GM18526 (cell line): ENCODE results near the gene SEC61G.

ENCODE experiments used
- POLR2A ChIP-seq: IDR thresholded peaks from 3 replicates; pipeline ENCODE4 v1.6.1; 2011; ENCODE audit not compliant: insufficient read length; ENCODE audit errors: extremely low read depth

SEC61G gene

DNA sequence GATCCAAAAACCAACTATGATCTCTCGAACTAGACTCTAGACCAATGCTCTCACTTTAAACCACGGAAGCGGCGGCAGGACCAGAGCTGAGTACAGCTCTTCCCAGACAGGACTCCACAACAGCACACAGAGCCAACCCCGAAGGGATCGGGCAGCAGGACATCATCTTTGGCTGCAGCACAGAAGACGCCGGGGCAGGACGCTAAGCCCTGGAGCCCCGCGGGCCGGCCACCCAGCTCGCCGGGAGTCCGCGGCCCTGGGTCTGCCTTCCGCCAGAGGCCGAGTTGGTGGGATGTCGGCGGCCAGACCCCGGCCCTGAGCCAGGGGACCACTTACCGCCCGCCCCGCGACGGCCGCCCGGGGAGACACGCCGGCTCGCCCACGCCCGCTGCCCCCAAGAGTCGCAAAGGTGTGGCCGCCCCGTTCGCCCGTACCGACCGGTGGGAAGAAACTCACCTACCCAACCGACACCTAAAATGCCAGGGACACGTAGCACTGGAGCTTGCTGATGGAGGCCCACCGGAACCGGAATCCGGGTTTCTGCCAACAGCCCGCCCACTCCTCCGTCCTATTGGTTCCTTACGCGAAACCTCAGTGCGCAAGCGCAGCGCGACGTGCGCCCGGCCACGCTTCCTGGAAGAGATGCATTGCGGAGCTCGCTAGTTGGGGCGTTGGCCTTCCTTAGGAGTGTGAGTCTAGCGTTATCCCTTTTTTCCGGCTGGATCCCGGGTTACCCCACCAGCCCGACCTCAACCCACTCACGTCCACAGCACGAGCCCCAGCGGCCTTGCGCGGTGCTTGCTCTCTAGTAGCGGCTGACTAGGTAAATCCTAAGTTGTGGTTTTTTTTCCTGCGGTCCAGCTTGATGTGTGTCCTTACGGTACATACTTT is at the start of gene SEC61G:
SEC61G (minus strand) TSS at position 510 of the 891 bp plus-strand sequence. CDS start 1,623 bp downstream, outside the sequence.
- TF ChIP-seq POLR2A = peak; percentile 92

DNA sequence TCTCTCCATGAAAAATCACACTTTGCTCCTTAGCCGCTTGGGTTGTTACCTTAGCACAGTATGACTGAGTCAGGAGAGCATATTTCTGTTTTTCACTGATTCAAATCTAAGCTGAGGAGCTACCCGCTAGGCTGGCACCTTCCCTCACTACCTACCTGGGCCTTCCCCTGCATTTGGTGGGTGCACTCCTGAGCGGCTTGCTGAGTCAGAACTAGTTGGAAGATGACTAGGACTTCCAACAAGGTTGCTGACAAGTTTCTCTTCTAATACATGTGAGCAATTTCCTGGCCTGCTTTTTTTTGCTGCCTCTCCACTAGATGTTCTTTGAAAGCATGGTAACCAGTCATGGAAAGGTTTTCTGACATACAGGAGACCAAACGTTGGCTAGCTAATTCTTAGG is 43.8 kb upstream of the SEC61G start:
- TF ChIP-seq POLR2A = no peak

DNA sequence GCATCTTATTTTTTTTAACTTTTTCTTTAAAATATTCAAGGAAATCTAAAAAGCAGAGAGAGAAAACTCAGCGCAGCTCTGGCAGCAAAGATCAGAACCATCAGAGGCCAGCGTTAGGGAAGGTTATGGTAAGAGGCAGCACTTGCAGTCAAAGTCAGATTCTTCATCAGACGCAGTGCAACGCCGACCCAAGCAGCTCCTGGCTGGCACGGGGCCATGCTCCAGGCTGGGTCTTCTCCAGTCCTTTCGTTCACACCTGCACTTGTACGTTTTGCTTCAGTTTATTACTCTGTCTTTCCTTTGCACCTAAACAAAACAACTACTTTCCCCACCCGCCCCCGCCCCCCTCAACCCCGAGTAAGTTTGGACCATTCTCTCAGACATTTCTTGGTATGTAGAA is 43.1 kb upstream of the SEC61G start:
- TF ChIP-seq POLR2A = no peak

DNA sequence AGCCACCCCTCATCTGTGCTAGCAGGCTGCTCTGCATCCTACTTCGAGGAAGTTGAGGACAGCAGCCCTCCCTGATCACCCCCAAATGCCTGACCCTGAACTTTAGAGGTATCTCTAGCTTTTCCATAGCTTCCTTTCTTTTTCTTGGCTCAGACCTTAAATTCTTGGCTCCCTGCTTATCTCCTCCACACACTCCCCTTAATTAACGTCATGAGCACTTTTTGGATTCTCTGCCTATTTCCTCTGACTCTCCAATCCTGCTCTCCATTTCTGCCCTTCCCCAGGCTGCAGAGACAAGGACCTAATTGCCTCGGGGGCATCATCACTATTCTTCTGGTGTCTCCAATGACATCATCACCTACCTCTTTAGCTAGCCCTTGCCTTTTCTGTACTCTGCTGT is 40.8 kb upstream of the SEC61G start:
- TF ChIP-seq POLR2A = no peak

DNA sequence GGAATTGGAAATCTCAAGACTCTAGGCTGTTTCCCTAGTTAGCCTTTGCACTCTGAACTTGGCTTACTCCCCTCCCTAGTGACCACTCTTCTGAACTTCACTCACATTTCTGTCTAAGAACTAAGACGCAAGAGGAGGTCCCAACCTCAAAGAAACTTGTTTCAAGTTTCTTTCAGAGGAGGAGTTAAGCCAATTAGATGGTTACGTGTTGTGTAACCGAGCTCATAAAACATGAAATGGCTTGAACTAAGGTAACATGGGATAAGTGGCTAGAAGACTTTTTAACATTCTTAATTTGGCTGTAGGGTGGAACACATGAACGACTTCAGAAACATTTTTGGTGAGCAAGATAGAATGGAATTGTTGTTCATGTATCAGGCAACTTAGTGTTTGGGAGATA is 39.5 kb upstream of the SEC61G start:
- no peak for TF ChIP-seq POLR2A

- no peak for TF ChIP-seq POLR2A
These were observed 37.8 kb upstream of the SEC61G start for GRCh38 chr7:54796853-54797252.

GRCh38 chr7:54796150-54796549 is 37.1 kb upstream of the SEC61G start:
- no peak for TF ChIP-seq POLR2A

GRCh38 chr7:54792383-54792782 is 33.4 kb upstream of the SEC61G start:
- TF ChIP-seq POLR2A = no peak

DNA sequence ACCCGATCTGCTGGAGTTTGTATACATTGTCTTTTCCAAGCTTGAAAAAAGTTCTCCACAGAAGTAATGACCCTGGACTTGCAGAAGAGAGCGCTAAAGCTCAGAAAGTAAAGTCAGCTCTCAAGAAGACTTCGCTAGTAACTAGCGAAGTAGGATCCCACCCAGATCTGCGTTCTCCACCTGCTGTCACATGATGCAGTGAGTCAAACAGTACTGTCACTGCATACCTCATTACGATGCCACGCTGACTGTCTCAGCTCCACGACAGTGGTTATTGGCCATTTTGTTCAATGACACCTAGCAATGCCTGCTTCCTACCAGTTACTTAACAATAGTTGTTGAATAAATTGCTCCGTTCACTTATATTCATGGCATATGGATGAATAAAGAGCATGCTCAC is 29.7 kb upstream of the SEC61G start:
- no peak for TF ChIP-seq POLR2A

DNA sequence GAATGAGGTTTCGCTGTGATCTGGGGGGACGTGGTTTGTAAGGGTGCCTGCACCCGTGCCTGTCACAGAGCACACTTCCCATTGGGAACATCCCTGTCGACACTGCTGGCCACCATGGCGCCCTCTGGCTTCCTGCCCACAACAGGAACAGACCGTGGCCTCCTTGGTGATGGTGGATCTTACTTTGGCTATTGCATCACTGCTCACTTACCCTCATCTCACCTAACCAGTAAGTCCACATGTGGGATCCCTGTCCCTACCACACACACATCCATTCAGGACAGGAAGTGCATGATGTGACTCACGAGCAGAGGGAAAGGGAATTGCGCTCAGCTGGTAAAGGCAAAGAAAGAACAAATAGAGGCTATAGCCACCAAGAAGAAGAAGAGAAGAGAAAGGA is 26.2 kb upstream of the SEC61G start:
- TF ChIP-seq POLR2A = no peak

- no peak for TF ChIP-seq POLR2A
These were observed 24.9 kb upstream of the SEC61G start for GRCh38 chr7:54783952-54784351.

DNA sequence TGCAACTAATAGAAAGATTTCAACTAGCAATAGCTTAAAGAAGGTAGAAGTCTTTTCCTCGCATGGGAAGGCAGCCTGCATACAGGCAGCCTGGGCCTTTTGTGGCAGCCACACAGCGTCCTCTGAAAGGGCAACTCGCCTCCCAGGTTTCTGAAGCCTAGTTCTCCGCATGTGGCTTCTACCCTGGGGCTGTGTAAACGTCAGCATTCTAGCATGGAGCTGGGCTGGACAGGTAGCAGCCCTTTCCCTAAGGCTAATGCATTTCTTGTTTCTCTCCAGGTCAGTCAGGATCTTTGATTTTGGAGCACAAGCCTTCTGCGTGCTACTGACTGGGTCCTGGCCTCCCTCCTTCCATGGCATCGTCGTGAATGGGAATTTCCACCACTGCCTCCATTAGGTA is 23.8 kb upstream of the SEC61G start:
- TF ChIP-seq POLR2A = no peak

- TF ChIP-seq POLR2A = no peak
These were observed 23.3 kb upstream of the SEC61G start for GRCh38 chr7:54782314-54782713.

DNA sequence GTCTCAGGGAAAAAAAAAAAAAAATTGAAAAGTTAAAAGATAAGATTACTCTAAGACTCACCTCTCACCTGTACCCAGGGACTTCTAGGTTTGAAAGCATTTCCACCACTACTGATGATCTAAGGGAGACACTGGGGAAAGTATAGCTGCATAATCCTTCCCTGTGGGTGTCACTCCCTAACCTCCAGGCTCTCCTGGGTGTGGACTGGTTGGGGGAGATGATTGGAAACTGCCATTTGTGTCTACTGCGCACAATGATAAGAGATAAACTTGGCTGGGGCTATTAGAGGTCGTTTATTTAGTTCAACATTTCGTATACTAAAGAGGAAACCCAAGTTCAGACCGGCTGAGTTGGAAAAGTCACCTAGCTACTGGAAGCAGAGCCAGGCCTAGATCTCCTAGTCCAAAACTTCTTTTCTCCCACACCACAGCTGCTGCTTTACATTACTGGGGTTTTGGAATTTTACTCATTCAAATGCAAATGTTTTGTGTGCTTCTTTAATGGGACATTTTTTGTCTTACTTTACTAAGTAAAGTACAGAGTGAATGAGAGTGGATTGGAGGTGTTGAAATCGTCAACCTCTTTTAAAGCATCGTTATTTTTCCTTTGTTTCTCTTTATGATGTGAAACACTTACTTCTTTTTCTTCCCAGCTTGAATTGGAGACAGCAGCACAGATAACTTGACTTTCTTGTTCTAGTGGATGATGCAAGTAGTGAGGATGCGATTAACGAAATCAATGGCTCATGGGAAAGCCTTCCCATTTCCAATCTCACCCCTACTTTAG is 22.3 kb upstream of the SEC61G start:
- no peak for TF ChIP-seq POLR2A

- TF ChIP-seq POLR2A = no peak
These were observed 21.5 kb upstream of the SEC61G start for GRCh38 chr7:54780490-54780889.
